LoVo (cell line): Measurements from ENCODE around the gene FALEC.
A peak's percentile ranks its signal among the peaks of the same experiment; 100 is the strongest.

Source experiments
- DNase-seq: peaks from one replicate; pipeline ENCODE4 v3.0.0-alpha.2; 2016; ENCODE audit warnings: low spot score

FALEC gene

DNA sequence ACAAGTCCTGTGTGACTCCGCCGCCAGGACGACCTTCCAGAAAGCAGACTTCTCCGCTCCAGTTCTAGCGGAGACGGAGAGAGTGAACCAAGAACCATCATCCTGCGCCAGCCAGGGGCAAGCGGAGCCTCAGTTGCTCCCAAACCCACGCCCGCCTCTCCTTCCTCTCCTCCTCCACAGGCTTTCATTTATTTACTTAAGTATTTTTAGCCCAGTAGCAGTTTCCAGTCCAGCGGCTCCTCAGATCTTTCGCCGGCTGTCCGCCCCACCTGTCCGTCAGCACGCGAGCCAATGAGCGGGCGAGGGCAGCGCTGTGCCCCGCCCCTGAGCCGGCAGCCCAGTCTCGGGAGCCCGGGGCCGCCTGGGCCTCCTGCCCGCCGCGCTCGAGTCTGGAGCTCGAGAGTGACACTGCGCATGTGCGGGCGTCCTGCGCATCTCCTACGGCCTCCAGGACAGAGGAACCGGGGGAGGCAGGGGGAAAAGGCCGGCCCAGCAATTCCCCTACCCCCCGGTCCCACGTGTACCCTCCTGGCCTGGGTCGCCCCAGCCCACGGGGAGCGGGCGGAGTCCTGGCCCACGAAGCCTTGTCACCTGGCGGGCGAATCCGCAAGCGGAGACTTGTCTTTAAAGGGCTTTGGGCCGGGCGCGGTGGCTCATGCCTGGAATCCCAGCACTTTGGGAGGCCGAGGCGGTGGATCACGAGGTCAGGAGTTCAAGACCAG is at the start of gene FALEC:
Gene FALEC (plus strand): TSS at position 425 of the 722 bp plus-strand sequence.
- peak; percentile 98 for DNase-seq

DNA sequence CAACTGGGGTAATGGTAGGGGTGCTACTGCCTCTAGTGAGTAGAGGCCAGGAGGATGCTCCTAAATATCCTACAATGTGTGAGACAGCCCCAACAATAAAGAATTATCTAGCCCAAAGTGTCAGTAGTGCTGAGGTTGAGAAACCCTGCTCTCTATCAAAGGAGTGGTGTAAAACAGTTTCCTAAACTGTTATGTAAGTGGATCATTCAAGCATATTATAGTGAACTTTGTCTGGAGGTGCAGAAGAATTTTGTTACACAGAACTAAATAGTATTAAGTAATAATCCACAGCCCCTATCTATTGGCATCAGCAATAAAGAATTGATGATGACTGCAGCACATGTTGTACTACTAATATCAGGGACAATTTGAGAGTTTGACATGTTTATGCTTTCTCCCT is 48.6 kb upstream of the FALEC start:
- DNase-seq, result no peak

DNA sequence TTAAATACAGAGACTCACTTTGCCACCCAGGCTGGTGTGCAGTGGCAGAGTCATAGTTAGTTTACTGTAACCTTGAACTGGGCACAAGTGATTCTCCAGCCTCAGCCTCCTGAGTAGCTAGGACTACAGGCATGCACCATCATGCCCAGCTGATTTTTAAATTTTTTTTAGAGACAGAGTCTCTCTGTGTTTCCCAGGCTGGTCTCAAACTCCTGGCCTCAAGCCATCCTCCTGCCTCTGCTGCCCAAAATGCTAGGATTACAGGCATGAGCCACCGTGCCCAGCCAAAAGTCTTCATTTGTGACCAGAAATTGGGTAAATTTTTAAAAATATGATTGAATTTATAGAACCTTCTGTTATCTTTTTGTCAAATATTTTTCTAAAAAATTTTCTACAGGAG is 46.3 kb upstream of the FALEC start:
- DNase-seq, result no peak

DNA sequence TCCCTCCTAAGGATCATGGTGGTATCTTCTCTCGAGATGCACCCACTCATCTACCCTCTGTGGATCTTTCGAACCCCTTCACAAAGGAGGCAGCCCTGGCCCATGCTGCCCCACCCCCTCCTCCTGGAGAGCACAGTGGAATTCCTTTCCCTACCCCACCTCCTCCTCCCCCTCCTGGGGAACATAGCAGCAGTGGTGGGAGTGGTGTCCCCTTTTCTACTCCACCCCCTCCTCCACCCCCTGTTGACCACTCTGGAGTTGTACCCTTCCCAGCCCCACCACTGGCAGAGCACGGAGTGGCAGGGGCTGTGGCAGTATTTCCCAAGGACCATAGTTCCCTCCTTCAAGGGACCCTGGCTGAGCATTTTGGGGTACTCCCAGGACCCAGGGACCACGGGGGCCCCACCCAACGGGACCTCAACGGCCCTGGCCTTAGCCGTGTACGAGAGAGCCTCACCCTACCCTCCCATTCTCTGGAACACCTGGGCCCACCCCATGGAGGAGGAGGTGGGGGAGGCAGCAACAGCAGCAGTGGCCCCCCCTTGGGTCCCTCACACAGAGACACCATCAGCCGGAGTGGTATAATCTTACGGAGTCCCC is 42.9 kb upstream of the FALEC start:
- no peak for DNase-seq

DNA sequence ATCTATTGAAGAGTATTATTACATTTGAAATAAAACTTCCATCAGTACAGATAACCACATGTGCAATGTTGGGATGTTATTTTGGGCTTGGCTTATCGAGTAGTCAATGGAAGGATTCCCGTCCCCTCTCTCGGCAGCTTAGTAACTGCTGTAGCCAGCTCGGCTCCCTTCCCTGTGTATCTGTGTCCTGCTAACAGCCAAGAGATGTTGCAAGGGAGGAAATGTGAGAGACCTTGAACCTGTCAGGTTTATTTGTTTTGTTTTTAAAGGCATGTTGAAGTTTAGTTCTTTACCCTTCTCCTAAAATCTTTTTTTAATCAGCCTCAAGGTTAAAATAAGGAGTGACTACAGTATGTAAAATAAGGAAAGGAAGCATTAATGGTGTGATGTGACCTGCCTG is 41.9 kb upstream of the FALEC start:
- DNase-seq, result no peak

DNA sequence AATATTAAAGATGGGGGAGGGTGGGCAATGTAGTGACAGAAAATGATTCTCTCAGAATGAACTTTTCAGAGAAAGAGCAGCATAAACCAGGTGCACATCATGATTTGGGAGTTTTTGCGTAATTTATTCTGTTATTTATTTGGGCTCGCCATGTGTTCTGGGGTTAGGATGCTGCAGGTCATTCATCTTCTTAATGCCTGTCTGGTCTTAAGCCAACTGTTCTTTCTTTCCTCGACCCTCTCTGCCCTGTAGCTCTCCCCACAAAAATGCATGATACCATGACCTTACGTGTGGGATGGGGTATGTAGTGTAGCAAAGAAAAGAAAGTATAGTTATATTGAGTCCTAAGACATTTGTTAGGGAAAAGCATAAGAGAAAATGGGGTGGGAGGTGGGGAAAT is 40.7 kb upstream of the FALEC start:
- DNase-seq, result no peak

DNA sequence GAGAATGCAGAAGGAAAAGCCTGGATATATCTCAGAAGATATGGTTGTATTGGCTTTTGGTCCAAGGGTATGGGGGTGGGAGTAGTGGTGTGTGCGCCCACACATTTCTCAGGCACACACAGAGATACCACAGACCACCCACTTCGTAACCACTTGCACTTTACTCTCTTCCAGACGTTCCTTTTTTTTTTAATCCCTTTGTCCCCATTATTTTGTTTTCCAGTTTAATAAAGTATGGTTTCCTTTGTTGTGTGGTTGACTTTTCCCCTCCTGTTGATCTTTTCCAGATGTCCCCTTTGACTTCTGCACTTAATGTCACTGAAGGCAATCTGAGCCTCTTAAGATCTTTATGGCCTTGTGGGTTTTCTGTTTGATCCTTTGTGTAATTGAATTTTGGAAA is 38.8 kb upstream of the FALEC start:
- DNase-seq, result no peak

DNA sequence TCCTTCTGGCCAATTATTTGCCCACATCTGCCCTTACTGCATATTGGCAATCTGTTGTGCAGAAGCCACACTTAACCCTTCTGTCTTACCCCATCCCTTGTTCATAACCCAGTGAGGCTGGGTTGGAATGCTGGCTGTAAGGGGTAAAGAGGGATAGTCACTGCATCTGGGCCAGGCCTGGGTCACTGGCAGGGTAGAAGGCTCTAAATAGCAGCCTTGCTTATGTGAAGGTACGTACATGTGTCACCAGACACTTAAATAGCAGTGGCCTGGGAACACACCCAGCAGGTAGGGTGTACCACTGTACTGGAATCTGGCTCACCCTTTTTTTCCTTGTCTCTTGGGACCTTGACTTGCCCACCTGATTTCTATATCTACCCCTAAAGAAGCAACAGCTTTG is 38.2 kb upstream of the FALEC start:
- no peak for DNase-seq

DNA sequence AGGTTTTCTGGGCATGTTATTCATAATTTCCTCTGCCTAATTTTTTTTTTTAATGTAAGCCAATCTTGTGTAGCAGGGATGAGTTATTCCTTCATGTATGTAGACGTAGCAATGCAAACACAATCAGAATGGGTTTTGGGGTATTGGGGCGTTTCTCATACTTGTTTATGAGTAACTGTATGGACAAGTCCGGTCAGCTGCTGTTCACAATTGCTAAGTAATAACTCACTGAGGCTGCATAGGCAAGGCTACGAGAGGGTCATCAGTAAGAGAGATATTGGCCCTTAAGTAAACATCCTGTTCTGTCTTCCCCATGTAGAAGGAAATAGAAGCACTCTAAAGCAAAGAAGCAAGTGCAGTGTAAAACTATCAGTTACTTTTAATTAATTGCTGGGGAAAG is 37.8 kb upstream of the FALEC start:
- DNase-seq, result no peak

DNA sequence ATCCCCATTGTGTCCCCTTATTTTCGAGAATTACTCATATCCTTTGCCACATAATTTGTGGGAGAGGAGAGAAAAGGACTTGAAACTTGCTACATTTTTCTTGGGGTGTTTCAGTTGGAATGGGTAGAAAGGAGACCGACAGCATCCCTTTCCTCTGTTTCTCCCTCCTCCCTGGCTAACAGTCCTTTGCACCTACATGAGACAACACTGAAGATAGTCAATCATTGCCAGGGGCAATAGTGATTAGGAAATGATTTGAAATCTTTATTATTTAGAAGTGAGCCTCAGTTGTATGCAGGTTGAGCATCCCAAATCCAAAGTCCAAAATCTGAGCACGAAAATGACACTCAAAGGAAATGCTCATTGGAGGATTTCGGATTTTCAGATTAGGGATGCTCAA is 36.2 kb upstream of the FALEC start:
- DNase-seq, result no peak

DNA sequence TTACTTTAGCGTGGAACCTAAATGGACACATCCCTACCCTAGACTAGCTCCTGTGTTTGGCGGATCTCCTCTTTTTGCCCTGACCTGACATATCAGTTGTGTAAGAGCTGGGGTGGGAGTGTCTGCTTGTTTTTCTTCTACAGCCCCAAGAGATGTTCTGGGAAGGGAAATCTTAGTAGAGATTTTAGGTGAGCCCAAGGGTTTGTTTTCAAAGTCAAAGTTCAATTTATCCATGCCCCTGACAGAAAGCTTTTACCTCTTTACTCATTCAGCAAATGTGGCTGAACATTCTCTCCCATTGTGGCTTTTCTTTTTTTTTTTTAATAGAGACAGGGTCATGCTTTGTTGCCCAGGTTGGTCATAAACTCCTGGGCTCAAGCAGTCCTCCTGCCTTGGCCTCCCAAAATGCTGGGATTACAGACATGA is 35.6 kb upstream of the FALEC start:
- no peak for DNase-seq

DNA sequence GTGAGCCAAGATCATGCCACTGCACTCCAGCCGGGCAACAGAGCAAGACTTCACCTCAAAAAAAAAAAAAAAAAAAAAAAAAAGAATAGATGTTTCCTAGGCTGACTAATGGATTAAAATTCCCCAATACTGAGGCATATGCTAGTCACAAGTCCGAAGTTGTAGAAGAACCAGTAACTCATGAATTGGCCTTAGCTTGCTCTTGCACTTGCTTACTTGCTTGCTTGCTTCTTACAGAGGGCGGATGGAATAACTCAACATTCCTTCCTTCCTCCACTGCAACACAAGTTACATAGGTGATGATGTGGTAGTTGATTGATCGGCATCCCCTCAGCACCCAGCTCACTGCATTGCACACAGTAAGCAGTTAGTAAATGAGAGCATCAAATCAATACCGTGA is 31.1 kb upstream of the FALEC start:
- DNase-seq, result no peak

DNA sequence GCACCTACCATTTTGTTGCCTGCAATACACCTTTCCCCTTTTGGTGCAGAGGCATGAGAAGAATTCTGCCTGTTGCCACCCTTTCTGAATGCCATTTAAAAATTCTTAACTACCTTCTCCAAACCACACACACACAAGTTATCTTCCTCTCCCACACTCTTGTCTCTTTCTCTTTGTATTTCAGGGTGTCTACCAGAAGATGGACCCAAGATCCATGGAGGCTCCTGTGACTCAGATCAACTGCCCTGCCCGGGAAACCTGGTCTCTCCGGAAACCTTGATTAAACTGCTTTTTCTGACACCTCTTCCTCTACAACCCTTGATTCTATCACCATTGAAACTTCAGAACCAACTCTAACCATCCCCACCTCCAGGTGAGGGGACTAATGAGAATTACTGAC is 30.7 kb upstream of the FALEC start:
- DNase-seq, result peak; percentile 30

DNA sequence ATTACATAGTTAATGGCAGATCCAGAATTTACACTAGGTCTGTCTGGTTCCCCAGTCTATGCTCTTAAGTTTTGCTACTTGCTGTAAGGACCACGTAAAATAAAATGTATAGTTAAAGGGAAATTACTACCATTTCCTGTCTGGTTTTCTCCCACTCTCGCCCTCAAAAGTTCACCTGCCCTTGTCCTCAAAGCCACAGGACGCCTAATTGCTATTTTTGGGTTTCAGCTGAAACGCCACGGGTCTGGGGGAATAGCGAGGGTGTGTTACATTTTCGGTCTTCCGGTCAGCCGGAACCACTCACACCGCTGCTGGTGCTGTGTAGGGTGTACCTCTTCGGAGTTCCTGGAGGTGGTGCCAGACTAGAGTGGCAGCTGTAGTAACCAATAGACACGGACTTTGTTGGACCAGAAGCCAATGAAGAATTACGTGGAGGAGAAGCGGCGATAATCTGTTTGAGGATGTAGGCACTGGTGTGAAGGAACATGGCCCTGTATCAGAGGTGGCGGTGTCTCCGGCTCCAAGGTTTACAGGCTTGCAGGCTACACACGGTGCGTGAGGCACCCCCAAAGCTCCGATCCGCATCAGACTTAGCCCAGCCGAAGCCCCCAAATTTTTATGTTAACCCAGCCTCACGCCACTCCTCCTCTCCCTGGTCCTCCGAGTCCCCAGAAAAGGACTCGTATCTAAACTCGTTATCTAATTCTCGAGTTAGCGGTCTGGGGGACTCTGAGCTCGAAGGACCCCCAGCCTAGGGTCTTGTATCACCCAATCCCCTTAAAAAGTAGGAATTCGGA is 28.4 kb upstream of the FALEC start, which contains the start of gene TARS2:
Gene TARS2 (plus strand): TSS at position 454 of the 797 bp plus-strand sequence. CDS start 32 bp downstream, at position 486.
- peak; percentile 97 for DNase-seq

DNA sequence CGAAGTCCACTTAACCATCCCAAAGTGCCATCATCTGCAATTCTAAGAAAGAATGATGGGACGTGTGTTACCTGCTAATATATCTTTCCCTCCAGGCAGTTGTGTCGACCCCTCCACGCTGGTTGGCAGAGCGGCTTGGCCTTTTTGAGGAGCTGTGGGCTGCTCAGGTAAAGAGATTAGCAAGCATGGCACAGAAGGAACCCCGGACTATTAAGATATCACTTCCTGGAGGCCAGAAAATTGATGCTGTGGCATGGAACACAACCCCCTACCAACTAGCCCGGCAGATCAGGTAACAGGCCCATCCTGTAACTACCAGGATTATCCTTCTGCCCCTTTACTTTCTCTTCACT is 27.8 kb upstream of the FALEC start:
- no peak for DNase-seq

DNA sequence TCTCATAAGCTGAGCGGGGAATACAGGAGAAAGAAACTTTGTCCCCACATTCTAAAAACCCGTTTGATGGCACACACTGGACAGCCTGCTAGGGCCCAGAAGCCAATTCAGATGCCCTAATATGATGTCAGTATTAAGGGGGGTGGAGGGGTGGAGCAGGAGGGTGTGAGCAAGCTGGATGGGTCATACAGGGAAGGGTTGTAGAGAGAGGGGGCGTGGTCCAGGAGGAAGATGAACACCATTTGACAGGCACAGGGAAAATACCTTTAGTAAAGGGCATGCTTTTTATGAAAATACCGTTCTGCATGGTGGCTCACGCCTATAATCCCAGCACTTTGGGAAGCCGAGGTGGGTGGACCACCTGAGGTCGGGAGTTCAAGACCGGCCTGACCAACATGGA is 22.4 kb upstream of the FALEC start:
- DNase-seq, result no peak

DNA sequence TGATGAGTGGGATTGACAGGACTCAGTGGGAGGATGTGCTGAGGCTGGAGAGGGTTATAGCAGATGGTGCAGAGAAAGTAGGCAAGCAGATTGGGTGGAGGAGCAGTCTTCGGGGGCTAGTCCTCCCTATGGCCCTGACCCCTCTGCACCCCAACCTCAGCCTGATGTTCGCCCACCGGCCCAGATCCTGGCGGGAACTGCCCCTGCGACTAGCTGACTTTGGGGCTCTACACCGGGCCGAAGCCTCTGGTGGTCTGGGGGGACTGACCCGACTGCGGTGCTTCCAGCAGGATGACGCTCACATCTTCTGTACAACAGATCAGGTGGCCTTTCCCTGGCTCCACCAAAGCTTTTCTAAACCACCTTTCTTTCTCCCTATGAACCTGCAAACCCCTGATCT is 17.2 kb upstream of the FALEC start:
- no peak for DNase-seq

DNA sequence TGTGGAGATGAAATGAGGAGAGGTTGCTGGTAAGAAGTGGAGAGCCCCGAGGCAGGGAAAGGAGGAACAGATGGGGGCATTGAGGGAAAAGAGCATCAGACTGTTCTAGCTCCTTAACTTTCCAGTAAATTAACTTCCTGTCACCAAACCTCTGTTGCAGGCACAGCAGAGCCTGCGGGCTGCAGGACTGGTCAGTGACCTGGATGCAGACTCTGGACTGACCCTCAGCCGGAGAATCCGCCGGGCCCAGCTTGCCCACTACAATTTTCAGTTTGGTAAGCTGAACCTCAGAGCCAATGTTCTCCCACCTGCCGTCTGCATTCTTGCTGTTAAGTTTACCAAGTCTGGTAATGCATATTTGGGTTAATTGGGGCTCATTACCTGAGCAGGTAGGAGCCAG is 10.1 kb upstream of the FALEC start:
- no peak for DNase-seq

DNA sequence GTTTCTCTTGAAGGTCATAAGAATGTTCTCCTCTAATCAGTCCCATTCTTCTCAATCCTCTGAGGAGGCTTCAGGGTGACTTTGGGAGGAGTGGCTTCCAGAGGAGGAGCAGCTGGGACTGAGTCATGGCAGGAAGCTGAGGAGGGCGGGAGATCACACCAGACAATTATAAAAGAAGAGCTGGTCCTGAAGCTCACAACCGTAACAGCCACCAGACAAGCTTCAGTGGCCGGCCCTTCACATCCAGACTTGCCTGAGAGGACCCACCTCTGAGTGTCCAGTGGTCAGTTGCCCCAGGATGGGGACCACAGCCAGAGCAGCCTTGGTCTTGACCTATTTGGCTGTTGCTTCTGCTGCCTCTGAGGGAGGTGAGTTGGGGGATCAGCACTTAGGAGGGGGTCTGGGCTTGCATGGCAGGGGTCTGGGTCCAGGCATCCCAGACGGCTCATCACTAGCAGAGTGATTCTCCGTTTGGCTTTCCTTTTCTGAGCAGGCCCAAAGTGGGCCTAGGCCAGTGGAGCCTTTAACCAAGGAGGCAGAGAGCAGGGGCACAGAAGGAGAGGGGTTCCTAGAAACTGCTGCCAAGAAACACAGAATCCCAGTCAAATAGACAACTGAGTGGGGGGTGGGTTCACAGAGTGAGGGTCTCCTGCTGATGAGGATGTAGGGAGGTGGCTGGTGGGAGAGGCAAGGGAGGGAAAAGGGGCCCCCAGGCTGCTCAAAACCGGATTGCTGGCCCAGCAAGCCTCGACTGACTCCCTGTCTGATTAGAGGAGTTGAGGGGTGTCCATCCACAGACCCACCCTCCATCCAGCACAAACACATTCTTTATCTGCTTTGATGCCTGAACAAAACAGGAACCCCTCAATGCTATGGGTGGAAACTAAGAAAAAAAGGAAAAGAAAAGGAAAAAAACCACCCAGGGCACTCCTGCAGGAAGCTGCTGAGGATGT is 7.4 kb upstream of the FALEC start, which contains the start of gene ECM1:
Gene ECM1 (plus strand): TSS at position 198 of the 953 bp plus-strand sequence. CDS start 101 bp downstream, at position 299.
- peak; percentile 65 for DNase-seq

DNA sequence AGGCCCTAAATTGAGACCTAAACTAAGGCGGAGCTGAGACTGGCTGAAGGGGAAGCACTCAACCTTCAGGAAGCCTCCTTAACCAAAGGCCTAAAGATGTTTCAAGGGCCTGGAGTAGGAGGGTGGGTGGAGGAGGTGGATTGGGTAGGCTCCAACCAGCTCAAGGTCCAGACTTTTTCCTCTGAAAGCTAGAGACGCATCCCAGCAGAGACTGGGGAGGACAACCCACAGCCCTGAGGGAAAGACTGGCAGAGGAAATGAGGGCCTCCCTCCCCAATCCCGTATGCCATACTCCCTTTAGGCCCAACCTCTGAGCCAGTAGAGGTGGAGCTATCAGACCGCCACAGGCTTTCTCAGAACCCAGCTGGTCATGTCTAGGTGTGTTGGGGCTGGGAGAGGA is 6.6 kb upstream of the FALEC start:
- no peak for DNase-seq

DNA sequence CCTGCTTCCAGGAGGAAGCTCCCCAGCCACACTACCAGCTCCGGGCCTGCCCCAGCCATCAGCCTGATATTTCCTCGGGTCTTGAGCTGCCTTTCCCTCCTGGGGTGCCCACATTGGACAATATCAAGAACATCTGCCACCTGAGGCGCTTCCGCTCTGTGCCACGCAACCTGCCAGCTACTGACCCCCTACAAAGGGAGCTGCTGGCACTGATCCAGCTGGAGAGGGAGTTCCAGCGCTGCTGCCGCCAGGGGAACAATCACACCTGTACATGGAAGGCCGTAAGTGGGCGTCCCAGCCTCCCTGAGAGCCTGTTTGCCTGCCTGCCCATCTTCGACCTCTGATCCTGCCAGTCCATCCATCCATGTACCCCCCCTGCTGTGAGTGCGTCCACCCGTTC is 4.0 kb upstream of the FALEC start:
- no peak for DNase-seq
